K562 (cell line): ENCODE measurements around the gene SPAG9. TPM values are rescaled to one million over a fixed set of nuclear protein-coding genes. Genes with fewer than 3 reads are reported as not detected.

ENCODE experiments used
- ARID3A ChIP-seq: IDR thresholded peaks from 2 replicates; pipeline ENCODE4 v1.6.1; 2012; ENCODE audit warnings: low read depth, low read length, improper control_type of control experiment, borderline replicate concordance
- GABPA ChIP-seq: fragments of 200-800 bp; sonication (Bioruptor generic); conservative IDR thresholded peaks from 2 replicates; pipeline ENCODE4 v1.6.1; 2016; ENCODE audit warnings: low read depth, missing genetic modification characterization, missing compliant biosample characterization
- GATA2 ChIP-seq: sonication (generic); formaldehyde crosslinking; IDR thresholded peaks from 2 replicates; pipeline ENCODE4 v1.4.0; 2020; ENCODE audit warnings: mild to moderate bottlenecking, missing genetic modification reagents
- HDAC3 ChIP-seq: fragments of 450-650 bp; IDR thresholded peaks from 2 replicates; pipeline ENCODE4 v1.6.1; 2018; ENCODE audit warnings: borderline replicate concordance, mild to moderate bottlenecking, moderate library complexity; ENCODE audit not compliant: partially characterized antibody
- HOXB6 ChIP-seq: fragments of 250-450 bp; sonication (Bioruptor Pico); IDR thresholded peaks from 2 replicates; pipeline ENCODE4 v1.5.1; 2022; ENCODE audit warnings: mild to moderate bottlenecking, borderline replicate concordance
- MBD1 ChIP-seq: fragments of 250-450 bp; sonication (Bioruptor Pico); IDR thresholded peaks from 2 replicates; pipeline ENCODE4 v1.8.0; 2022; ENCODE audit warnings: inconsistent platforms
- NR3C1 ChIP-seq: sonication (generic); formaldehyde crosslinking; IDR thresholded peaks from 2 replicates; pipeline ENCODE4 v1.8.1; 2022; ENCODE audit warnings: missing genetic modification reagents
- PML ChIP-seq: IDR thresholded peaks from 2 replicates; pipeline ENCODE4 v1.6.1; 2012; ENCODE audit warnings: low read length, inconsistent platforms
- ZNF511 ChIP-seq: sonication (generic); formaldehyde crosslinking; IDR thresholded peaks from 2 replicates; pipeline ENCODE4 v1.8.0; 2022; ENCODE audit warnings: mild to moderate bottlenecking, missing genetic modification reagents
- polyA plus RNA-seq, 8 experiments: library from polyadenylated mRNA; depleted of rRNA in 4 of 8; stranded (reverse) in 5 of 8; unstranded in 3 of 8; fragments of >200 nt; fragmentation: Nextera tagmentation in 2 of 8; fragmentation: Illumina TruSeq in 1 of 8; extraction: Ambion mirVana in 2 of 8; extraction: Trizol in 1 of 8; gene quantifications; 2 replicates each; pipeline versions ENCODE4 v1.2.1 to v1.2.3, GENCODE V29; 2011 to 2014; ENCODE audit warnings: inconsistent platforms in 1 of 8, missing spikeins in 1 of 8
- total RNA-seq, 7 experiments: library from RNA; depleted of rRNA in 6 of 7; stranded (reverse); fragments of >200 nt in 6 of 7; fragmentation: Illumina TruSeq in 2 of 7; extraction: Trizol in 2 of 7; gene quantifications; 2 replicates each; pipeline versions ENCODE4 v1.2.1 to v1.2.3, GENCODE V29; 2011 to 2021; ENCODE audit warnings: low replicate concordance in 1 of 7

Gene SPAG9
- total and polyA plus RNA-seq, 9 of the 15 experiments (the other 6 are each of a cell fraction or from before 2014, with no cell fraction given), result 12.2 to 99.2 (median 58.2) TPM

GRCh38 chr17:51150932-51151331 lies 30.3 kb upstream of the SPAG9 start (continued):
- no peak for TF ChIP-seq MBD1 (CRISPR knock-in tag)
- TF ChIP-seq HDAC3, result no peak
- TF ChIP-seq PML, result no peak
- no peak for TF ChIP-seq HOXB6 (CRISPR knock-in tag)
- no peak for TF ChIP-seq GABPA (tag)
- no peak for TF ChIP-seq ARID3A
- no peak for TF ChIP-seq NR3C1
- TF ChIP-seq ZNF511 (CRISPR knock-in tag), result no peak
- no peak for TF ChIP-seq GATA2 (CRISPR knock-in tag)
- TF ChIP-seq, all 486 proteins: peak for 0
